Prostate gland (tissue), 2 donors: ENCODE measurements around the gene LCE7A. TPM values are rescaled to one million over a fixed set of nuclear protein-coding genes. Genes with fewer than 3 reads are reported as not detected.

Source experiments
- DNase-seq: peaks from one replicate; pipeline ENCODE4 v3.0.0-alpha.2; 2019; ENCODE audit warnings: low spot score
- H3K27ac ChIP-seq, 2 donors: fragments of 200-600 bp; sonication (generic); 2 replicates each; pipeline ENCODE4 v1.5.1; 2017 to 2019
- H3K27me3 ChIP-seq: fragments of 200-600 bp; sonication (generic); replicated peaks from 2 replicates; pipeline ENCODE4 v1.5.1; 2019; ENCODE audit not compliant: insufficient read depth
- H3K36me3 ChIP-seq, 2 donors: fragments of 200-600 bp; sonication (generic); 1 replicate in 1 of 2; 2 replicates in 1 of 2; pipeline versions ENCODE4 v1.5.1 to v1.8.1; 2017 to 2019
- H3K4me1 ChIP-seq: fragments of 200-600 bp; sonication (generic); replicated peaks from 2 replicates; pipeline ENCODE4 v1.5.1; 2019
- H3K4me3 ChIP-seq, 2 donors: fragments of 200-600 bp; sonication (generic); 2 replicates each; pipeline ENCODE4 v1.5.1; 2017 to 2019
- H3K9me3 ChIP-seq: fragments of 200-600 bp; sonication (generic); 2 replicates; pipeline ENCODE4 v1.5.1; 2017
- CTCF ChIP-seq, 4 experiments: fragments of 200-600 bp in 2 of 4; fragments of 450-650 bp in 2 of 4; sonication (generic) in 2 of 4; IDR thresholded peaks; 1 replicate in 3 of 4; 2 replicates in 1 of 4; pipeline ENCODE4 v1.5.1; 2016 to 2019; ENCODE audit warnings: antibody characterized with exemption in 4 of 4, mild to moderate bottlenecking in 2 of 4, moderate library complexity in 2 of 4
- POLR2A ChIP-seq: fragments of 450-650 bp; IDR thresholded peaks from one replicate; pipeline ENCODE4 v1.6.1; 2016; ENCODE audit warnings: antibody characterized with exemption, mild to moderate bottlenecking
- POLR2AphosphoS5 ChIP-seq: sonication (generic); formaldehyde crosslinking; IDR thresholded peaks from one replicate; pipeline ENCODE4 v1.6.1; 2017; ENCODE audit warnings: antibody characterized with exemption
- WGBS: methylation state at CpG from one replicate; pipeline ENCODE4 v1.1.5; 2018; 5-methylcytosine and 5-hydroxymethylcytosine counted together
- intact Hi-C: fragments of 100-400 bp; cut with DNase I; formaldehyde crosslinking; loops from one replicate; pipeline ENCODE4 v1.14.2; 2022
- total RNA-seq, 2 donors: library from RNA; depleted of rRNA; stranded (reverse); fragments of >200 nt; gene quantifications; one replicate each; pipeline ENCODE4 v1.1.0, GENCODE V29; 2016

LCE7A gene
- total RNA-seq, 2 donors from 2014 or later: not detected

DNA sequence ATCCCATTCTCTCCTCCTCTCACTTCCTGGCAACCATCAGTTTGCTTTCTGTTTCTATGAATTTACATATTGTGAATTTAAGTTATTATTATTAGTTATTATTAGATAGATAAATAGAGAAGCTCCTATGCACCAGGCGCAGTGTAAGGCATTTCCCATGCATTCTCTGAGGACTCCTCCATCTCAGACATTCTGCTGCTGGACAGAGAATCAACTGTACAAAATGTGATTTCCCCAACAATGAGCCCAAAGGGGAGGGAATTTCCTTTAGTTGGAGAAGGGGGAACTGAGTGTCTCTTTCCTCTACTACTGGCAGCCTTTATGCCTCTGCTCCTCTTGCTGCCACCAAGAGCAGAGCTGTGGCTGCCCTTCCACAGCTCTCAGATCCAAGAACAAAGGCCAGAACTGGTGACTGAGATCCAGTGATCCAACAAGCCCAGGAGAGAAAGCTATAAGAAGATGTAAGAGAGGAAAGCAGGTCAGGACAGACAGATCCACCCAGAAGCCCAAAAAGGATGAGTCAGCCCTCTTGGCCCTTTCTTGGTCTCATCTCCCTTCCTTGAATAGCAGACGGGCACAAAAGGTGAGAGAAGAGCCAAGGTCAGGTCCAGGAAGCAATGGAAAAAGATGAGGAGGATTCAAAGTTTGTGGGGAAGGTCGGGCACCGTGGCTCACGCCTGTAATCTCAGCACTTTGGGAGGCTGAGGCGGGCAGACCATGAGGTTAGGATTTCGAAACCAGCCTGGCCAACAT lies 45.1 kb downstream of the LCE7A start:
- TF ChIP-seq POLR2A (no peak), POLR2AphosphoS5 (no peak), CTCF (IDR thresholded peaks at IDR 0.05) (no peak)
- 91% methylated on average over 7 of the region's 7 CpGs for WGBS
- no peak overlapping the region for H3K27ac ChIP-seq

GRCh38 chr1:152906023-152906565 lies 46.3 kb downstream of the LCE7A start:
- H3K27ac ChIP-seq: no peak overlapping the region
- H3K27me3 ChIP-seq: no peaks in the 10 kb centered on the region
- no peaks in the 10 kb centered on the region for H3K9me3 ChIP-seq
- no peaks in the 10 kb centered on the region for H3K4me1 ChIP-seq
- DNase-seq: no peak
- no peak for TF ChIP-seq CTCF (IDR thresholded peaks at IDR 0.05)
- no peak for TF ChIP-seq POLR2AphosphoS5
- no peak for TF ChIP-seq POLR2A
- 48% methylated on average over 5 of the region's 5 CpGs for WGBS
- H3K36me3 ChIP-seq: no peaks in the 10 kb centered on the region
- no peak overlapping the region for H3K4me3 ChIP-seq
- intact Hi-C loops: no loop called here

More for the DNA sequence above, 45.1 kb downstream of the LCE7A start:
- no peaks in the 10 kb centered on the region for H3K9me3 ChIP-seq
- no peaks in the 10 kb centered on the region for H3K27me3 ChIP-seq
- no peak overlapping the region for H3K4me3 ChIP-seq
- no peaks in the 10 kb centered on the region for H3K36me3 ChIP-seq
- no peak for DNase-seq
- intact Hi-C loops: no loop called here
- H3K4me1 ChIP-seq: no peaks in the 10 kb centered on the region

DNA sequence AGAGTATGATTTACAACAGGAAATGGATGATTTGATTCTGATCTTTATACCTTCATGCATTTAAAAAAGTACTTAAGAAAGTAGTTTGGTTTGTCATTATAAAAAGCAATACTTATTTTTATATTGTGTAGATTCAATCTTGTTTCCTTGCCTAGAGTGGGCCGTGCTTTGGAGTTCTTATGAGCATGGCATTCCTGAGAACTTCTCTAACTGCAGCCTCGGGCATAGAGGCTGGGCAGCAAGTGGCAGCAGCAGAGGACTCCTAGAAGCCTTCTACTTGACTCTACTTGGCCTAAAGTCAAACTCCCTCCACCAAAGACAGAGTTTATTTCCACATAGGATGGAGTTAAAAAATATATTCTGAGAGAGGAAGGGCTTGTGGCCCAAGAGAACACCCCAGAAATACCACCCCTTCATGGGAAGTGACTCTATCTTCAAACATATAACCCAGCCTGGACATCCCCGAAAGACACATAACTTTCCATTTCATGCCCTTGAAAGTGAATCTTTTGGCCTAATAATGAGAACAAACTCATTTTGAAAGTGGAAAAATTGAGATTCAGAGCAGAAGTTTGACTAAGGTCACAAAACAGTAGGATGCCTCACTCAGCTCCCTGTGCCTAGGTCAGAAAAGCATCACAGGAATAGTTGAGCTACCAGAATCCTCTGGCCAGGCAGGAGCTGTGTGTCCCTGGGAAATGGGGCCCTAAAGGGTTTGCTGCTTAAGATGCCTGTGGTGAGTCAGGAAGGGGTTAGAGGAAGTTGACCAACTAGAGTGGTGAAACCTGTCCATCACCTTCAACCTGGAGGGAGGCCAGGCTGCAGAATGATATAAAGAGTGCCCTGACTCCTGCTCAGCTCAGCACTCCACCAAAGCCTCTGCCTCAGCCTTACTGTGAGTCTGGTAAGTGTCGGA lies 48.1 kb downstream of the LCE7A start, which contains the start of gene IVL:
Gene IVL, plus strand, starts transcription at position 861 of the 916 bp plus-strand sequence. CDS start 1,252 bp downstream, outside the sequence.
- H3K9me3 ChIP-seq: no peaks in the 10 kb centered on the region
- no peaks in the 10 kb centered on the region for H3K27me3 ChIP-seq
- H3K27ac ChIP-seq: no peak within 1 kb of the TSS
- no peaks in the 10 kb centered on the region for H3K4me1 ChIP-seq
- TF ChIP-seq POLR2A (no peak), POLR2AphosphoS5 (no peak), CTCF (IDR thresholded peaks at IDR 0.05) (no peak)
- DNase-seq: no peak
- no peaks in the 10 kb centered on the region for H3K36me3 ChIP-seq
- 66% methylated on average over 4 of the region's 4 CpGs for WGBS
- H3K4me3 ChIP-seq: no peak within 1 kb of the TSS
- intact Hi-C loops: no loop called here

- Histone ChIP-seq H3K27ac (no peak overlapping the region), H3K9me3 (no peaks in the 10 kb centered on the region), H3K4me1 (no peaks in the 10 kb centered on the region), H3K4me3 (no peak overlapping the region), H3K36me3 (no peaks in the 10 kb centered on the region), H3K27me3 (no peaks in the 10 kb centered on the region)
- 95% methylated on average over 3 of the region's 3 CpGs for WGBS
- TF ChIP-seq CTCF (IDR thresholded peaks at IDR 0.05): no peak
- TF ChIP-seq POLR2A: no peak
- no peak for TF ChIP-seq POLR2AphosphoS5
- intact Hi-C loops: no loop called here
- no peak for DNase-seq
These were observed 49.4 kb downstream of the LCE7A start for GRCh38 chr1:152909206-152909605.

Other genes with a start within 250 kb of the LCE7A start
- not detected for gene LCE3B, start 246.2 kb upstream of the LCE7A start, total RNA-seq
- not detected for gene LCE3A, start 236.9 kb upstream of the LCE7A start, total RNA-seq
- gene LCE2D, start 196.6 kb upstream of the LCE7A start, total RNA-seq: not detected
- 1 to 10 TPM in 1 of 2 donors, not detected in 1; 1.8 TPM for gene LCE2C, start 184.7 kb upstream of the LCE7A start, total RNA-seq
- gene LCE2B, start 173.9 kb upstream of the LCE7A start, total RNA-seq: 1 to 10 TPM in 1 of 2 donors, not detected in 1; 3.2 TPM
- gene LCE2A, start 161.7 kb upstream of the LCE7A start, total RNA-seq: not detected
- not detected for gene LCE4A, start 151.8 kb upstream of the LCE7A start, total RNA-seq
- under 1 TPM in 1 of 2 donors, not detected in 1; 0.57 TPM for gene KPRP, start 102.0 kb upstream of the LCE7A start, total RNA-seq
- gene LCE1F, start 84.9 kb upstream of the LCE7A start, total RNA-seq: not detected
- gene LCE1E, start 73.7 kb upstream of the LCE7A start, total RNA-seq: not detected
- gene LCE1D, start 63.3 kb upstream of the LCE7A start, total RNA-seq: not detected
- 1 to 10 TPM in 1 of 2 donors, not detected in 1; 8.6 TPM for gene LCE1C, start 53.3 kb upstream of the LCE7A start, total RNA-seq
- gene LCE1B, start 48.0 kb upstream of the LCE7A start, total RNA-seq: under 1 TPM in 1 of 2 donors, not detected in 1; 0.51 TPM
- gene LCE1A, start 32.5 kb upstream of the LCE7A start, total RNA-seq: 1 to 10 TPM in 1 of 2 donors, not detected in 1; 3.4 TPM
- not detected for gene LCE6A, start 17.1 kb upstream of the LCE7A start, total RNA-seq
- gene SMCP, start 18.3 kb downstream of the LCE7A start, total RNA-seq: 10 to 100 TPM in 1 of 2 donors, not detected in 1; 36.5 TPM
- under 1 TPM; 0.46 to 0.57 TPM for gene IVL, start 48.5 kb downstream of the LCE7A start, total RNA-seq
- not detected for gene SPRR5, start 87.2 kb downstream of the LCE7A start, total RNA-seq
- not detected for gene SPRR4, start 110.7 kb downstream of the LCE7A start, total RNA-seq
- not detected for gene SPRR1A, start 124.1 kb downstream of the LCE7A start, total RNA-seq
- gene SPRR3, start 141.8 kb downstream of the LCE7A start, total RNA-seq: not detected
- not detected for gene SPRR1B, start 171.2 kb downstream of the LCE7A start, total RNA-seq
- gene SPRR2D, start 181.1 kb downstream of the LCE7A start, total RNA-seq: not detected
- gene SPRR2A, start 197.5 kb downstream of the LCE7A start, total RNA-seq: not detected
- gene SPRR2B, start 211.6 kb downstream of the LCE7A start, total RNA-seq: not detected
- gene SPRR2E, start 234.5 kb downstream of the LCE7A start, total RNA-seq: not detected